NCI-H2227 treated with DMSO at 0.1 percent for 48 hours (cell line): ENCODE data around the gene RAP1GAP2.
A peak's percentile ranks its signal among the peaks of the same experiment; 100 is the strongest.

Source experiments
- DNase-seq: peaks from one replicate; lab custom pipeline; 2025; lab: John Stamatoyannopoulos, UW

Gene RAP1GAP2

GRCh38 chr17:2911035-2911754, 115.0 kb downstream of the RAP1GAP2 start:
- DNase-seq = no peak

- DNase-seq = no peak
Observed at GRCh38 chr17:2911755-2912111, 115.5 kb downstream of the RAP1GAP2 start.

GRCh38 chr17:2912754-2913153, 116.5 kb downstream of the RAP1GAP2 start:
- DNase-seq = no peak

GRCh38 chr17:2916461-2916860, 120.2 kb downstream of the RAP1GAP2 start:
- DNase-seq = no peak

- no peak for DNase-seq
Observed at GRCh38 chr17:2921443-2921842, 125.2 kb downstream of the RAP1GAP2 start.

- no peak for DNase-seq
Observed at GRCh38 chr17:2924211-2924610, 128.0 kb downstream of the RAP1GAP2 start.

GRCh38 chr17:2925011-2925410, 128.8 kb downstream of the RAP1GAP2 start:
- no peak for DNase-seq

GRCh38 chr17:2926019-2926650, 129.9 kb downstream of the RAP1GAP2 start:
- no peak for DNase-seq

GRCh38 chr17:2928294-2928890, 132.2 kb downstream of the RAP1GAP2 start:
- no peak for DNase-seq

GRCh38 chr17:2929881-2930533, 133.8 kb downstream of the RAP1GAP2 start:
- DNase-seq = no peak

GRCh38 chr17:2931876-2932275, 135.6 kb downstream of the RAP1GAP2 start:
- peak; percentile 68 for DNase-seq

- no peak for DNase-seq
Observed at GRCh38 chr17:2932946-2933345, 136.7 kb downstream of the RAP1GAP2 start.

- no peak for DNase-seq
Observed at GRCh38 chr17:2933606-2934005, 137.4 kb downstream of the RAP1GAP2 start.

GRCh38 chr17:2935632-2936031, 139.4 kb downstream of the RAP1GAP2 start:
- no peak for DNase-seq

- no peak for DNase-seq
Observed at GRCh38 chr17:2936351-2936750, 140.1 kb downstream of the RAP1GAP2 start.

GRCh38 chr17:2936771-2937321, 140.6 kb downstream of the RAP1GAP2 start:
- no peak for DNase-seq

- DNase-seq = no peak
Observed at GRCh38 chr17:2937331-2938003, 141.2 kb downstream of the RAP1GAP2 start.

GRCh38 chr17:2939714-2940351, 143.6 kb downstream of the RAP1GAP2 start:
- DNase-seq = no peak

GRCh38 chr17:2940352-2940751, 144.1 kb downstream of the RAP1GAP2 start:
- no peak for DNase-seq

- DNase-seq = no peak
Observed at GRCh38 chr17:2943981-2944380, 147.7 kb downstream of the RAP1GAP2 start.

- no peak for DNase-seq
Observed at GRCh38 chr17:2945299-2945698, 149.1 kb downstream of the RAP1GAP2 start.

- no peak for DNase-seq
Observed at GRCh38 chr17:2946144-2946543, 149.9 kb downstream of the RAP1GAP2 start.
